ENCODE data around the gene TRMT2A. TPM values are rescaled to one million over a fixed set of nuclear protein-coding genes. Genes with fewer than 3 reads are reported as not detected.

The TRMT2A gene
- total RNA-seq, 2 donors from 2014 or later: 25.7 to 37.7 TPM

DNA sequence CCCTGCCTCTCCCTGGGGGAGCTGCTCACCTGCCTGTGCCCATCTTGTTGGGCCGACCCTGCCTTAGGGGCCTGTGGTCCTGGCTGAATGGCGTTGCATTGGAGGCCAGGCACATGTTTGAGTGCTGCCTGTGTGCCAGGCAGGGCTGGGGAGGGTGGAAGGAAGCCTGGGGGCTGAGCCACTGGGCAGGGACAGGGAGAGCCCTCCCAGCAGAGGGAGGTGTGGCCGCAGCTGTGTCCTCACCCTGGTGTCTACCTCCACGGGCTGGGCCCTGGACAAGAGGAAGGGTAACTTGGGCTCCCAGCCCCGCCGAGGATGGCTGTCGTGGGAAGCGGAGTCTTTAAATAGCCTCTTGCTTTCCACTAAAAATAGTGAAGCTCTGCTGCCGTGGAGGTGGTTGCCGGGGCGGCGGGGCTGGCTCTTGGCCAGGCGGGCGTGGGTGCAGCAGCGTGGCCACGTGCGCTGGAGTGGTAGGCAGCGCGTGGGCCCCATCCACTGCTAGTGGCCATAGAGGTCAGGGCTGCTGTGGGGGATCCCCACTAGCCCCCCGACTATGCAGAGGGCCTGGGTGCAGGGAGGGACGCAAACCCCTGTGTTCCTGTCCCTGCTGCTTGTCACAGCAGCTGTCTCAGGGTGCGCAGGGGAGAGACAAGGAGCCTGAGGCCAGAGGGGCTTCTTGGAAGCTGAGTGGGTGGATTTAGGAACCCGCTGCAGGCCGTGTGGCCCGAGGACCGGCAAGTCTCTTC is 20.8 kb upstream of the TRMT2A start:
- intact Hi-C loops (cut with DNase I): no loop called here
- DNase-seq (ENCODE audit: low spot score): no peak

DNA sequence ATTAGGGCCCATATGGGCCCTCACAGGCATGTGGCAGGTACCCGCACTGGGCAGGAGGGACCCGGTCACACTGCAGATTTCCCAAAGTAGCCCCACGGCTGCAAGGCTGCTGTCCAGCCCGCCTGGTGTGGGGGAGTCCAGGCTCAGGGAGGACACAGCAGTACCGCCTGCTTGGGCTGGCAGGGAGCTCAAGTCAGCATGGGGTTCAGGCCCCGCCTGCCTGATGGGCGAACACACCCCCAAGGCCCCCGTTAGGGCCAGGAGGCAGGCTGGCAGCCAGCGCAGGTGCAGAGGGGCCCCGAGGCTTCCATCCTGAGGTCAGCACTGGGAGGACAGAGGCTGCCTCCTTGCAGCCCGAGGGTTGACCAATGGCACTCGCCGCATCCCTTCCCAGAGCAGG is 20.1 kb upstream of the TRMT2A start:
- DNase-seq (ENCODE audit: low spot score): no peak
- intact Hi-C loops (cut with DNase I): no loop called here

DNA sequence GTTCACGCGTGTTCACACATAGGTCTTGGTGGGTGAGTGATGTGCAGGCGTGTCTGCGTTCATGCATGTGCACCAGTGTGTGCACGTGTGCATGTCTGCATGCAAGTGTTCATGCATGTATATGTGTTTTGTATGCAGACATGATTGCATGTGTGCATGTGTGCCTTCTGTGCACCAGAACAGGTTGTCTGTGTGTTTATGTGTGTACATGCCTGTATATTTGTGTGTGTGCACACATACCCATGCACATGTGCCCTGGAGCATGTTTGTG is 19.5 kb upstream of the TRMT2A start:
- intact Hi-C loops (cut with DNase I): no loop called here
- no peak for DNase-seq (ENCODE audit: low spot score)

DNA sequence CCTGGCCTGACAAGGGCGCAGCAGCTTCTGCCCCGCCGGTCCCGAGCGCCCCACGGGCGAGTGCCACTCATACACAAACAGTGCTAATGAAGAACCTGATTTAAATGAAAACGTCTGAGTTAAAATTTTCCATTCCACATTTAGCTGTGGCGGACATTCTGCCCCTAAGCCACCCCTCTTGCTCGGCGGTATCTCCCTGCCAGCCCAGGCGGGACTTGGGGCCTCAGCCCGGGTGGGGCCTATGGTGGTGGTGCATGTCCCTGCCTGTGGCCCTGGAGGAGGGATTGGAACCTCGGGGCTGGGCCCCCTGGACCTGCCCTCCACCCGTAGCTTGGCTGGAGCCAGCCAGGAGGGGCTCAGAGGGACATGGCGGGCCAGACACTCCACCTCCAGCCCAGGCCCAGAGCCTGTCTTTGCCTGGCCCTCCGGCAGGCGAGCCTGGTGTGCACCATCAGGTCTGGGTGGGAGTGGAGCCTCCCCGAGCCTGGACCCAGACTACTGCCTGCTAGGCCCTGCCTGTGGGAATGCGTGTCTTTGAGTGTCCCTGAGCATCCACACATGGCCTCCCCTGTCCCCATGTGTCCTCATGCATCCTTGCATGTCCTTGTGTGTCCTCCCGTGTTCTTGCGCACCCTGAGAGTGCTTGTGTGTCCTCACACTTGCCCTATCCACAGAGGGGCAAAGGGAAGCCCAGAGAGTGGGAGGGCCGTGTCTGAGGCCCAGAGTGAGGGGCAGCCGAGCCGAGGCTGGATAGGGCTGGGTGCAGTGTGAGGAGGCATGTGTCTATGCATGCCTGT is 19.0 kb upstream of the TRMT2A start:
- intact Hi-C loops (cut with DNase I): no loop called here

DNA sequence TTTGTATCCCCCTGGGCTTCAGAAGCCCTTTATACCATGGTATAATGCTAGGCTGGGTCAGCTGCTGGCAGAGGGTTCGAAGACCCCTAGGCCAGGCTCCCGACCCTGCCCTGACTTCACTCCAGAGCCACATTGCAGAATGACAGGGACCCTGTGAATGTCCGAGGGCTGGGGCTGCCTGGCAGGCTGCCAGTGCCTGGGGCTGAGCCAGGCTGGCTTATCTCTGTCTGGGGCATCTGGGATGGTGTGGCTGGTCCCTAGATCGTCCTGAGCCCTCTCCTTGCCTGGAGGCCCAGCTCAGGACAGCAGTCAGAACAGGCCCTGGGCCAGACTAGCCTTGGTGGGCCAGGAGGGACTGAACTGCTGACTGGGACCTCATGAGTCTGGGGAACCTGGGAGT is 18.2 kb upstream of the TRMT2A start:
- intact Hi-C loops (cut with DNase I): no loop called here
- no peak for DNase-seq (ENCODE audit: low spot score)

More for the DNA sequence above, 19.0 kb upstream of the TRMT2A start:
- no peak for DNase-seq (ENCODE audit: low spot score)

DNA sequence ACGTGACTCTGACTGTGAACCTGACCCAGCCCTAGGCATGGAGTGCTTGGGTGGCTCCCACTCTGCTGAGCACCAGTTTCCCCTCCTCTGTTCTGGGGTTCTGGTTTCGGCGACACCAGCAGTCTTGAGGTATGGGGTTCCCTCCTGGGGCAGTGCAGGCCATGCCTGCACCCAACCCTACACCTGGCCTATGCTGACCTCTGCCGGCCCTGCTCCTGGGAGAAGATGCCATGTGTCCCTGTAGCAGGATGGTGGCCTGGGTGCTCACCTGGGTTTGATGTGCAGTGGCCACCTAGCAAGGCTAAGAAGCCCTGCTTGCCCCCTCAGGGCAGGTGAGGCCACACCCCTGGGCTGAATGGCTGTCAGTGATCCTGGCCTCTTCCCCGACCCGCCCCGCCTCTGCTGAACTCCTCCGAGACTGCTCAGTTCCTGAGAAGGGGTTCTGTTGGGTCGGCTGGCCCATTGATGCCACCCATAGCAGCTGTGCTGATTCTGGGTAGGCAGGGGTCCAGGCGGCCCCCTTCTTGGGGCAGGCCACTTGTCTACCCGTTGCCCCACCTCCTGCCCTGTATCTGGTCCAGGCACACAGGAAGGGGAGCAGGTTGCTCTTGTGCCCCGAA is 17.0 kb upstream of the TRMT2A start:
- intact Hi-C loops (cut with DNase I): loop anchor here in 1 of 2 donors (5.0 kb wide), 1 partner anchor 172 kb away; no protein-coding TSS in a partner anchor

DNA sequence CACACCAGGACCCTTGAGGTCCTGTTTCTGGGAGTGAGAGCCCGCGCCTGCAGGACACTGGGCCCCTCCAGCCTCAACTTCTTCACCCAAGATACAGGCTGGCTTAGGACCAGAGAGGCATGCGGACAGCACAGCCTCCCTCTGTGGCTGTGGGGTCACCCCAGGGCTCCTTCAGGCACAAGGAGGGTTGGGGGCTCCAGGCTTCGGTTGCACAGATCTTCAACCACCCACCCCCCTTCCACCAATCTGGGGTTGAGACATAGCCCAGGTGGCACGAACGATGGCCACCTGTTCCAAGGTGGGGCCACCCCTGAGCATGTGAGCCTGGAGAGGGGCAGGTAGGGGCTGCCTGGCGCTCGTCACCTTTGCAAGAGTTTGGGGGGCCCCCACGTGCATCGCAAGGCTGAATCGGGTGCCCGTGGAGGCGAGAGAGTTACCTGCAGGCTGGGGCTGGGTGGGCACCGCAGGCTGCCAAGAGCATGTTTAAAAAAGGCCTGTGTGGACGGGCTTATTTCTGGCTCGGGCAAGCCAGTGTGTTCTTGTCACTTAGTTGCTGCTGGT is 15.7 kb upstream of the TRMT2A start:
- no peak for DNase-seq (ENCODE audit: low spot score)
- intact Hi-C loops (cut with DNase I): loop anchor here in 1 of 2 donors (5.0 kb wide), 1 partner anchor 170 kb away; no protein-coding TSS in a partner anchor

More for the DNA sequence above, 17.0 kb upstream of the TRMT2A start:
- no peak for DNase-seq (ENCODE audit: low spot score)

DNA sequence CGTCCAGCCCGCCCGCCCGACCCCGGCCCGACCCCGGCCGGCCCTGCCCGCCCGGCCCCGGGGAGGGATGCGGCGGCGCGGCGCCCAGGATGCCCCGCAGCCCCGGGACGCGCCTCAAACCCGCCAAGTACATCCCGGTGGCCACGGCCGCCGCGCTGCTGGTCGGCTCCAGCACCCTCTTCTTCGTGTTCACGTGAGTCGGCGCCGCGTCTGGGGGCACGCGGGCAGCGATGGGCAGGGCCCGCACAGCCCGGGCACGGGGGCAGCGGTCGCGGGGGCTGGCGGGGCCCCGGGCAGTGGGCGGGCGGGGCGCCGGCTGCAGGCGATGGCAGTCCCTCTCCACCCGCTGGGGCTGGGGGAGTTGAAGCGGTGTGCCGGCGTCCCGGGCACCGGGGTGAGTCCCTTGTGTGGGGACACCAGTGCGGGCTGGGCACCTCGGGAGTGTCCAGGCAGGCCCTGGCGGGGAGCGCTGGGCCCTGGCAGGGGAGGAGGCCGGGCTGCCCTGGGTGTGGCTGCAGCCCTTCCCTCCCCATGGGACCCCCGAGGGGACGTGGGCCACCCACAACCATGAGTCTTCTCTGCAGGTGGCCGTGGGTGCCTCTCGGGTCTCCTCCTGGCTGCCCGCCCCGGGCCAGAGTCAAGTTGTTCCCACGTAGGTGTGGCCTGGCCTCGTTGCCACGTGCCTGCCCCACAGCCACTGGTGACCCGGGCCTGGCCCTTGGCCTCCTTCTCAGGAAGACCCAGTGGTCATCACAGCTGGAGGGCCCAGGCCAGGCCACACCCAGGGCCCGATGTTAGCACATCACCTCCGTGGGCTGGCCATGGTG is 15.0 kb upstream of the TRMT2A start:
- intact Hi-C loops (cut with DNase I): loop anchor here in 1 of 2 donors (5.0 kb wide), 1 partner anchor 170 kb away; no protein-coding TSS in a partner anchor

DNA sequence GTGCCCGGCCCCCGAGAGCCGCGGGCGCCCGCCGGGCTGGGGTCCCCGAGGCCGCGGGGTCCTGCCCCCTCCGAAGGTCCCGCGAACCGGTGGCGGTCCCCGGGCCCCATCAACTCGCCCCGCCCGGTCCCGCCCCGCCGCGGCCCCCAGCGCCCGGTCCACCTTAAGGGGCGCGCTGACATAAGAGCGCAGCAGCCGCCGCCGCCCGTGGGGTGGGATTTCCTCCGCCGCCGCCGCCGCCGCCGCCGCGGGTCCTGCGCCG is 14.5 kb upstream of the TRMT2A start, which contains the start of gene ZDHHC8:
Gene ZDHHC8 (plus strand): TSS at position 208 of the 262 bp plus-strand sequence. CDS start 144 bp downstream, outside the sequence.
- intact Hi-C loops (cut with DNase I): loop anchor here in 1 of 2 donors (5.0 kb wide), 1 partner anchor 169 kb away; no protein-coding TSS in a partner anchor
- no peak for DNase-seq (ENCODE audit: low spot score)

More for the DNA sequence above, 15.0 kb upstream of the TRMT2A start:
- DNase-seq (ENCODE audit: low spot score): peak; percentile 90

DNA sequence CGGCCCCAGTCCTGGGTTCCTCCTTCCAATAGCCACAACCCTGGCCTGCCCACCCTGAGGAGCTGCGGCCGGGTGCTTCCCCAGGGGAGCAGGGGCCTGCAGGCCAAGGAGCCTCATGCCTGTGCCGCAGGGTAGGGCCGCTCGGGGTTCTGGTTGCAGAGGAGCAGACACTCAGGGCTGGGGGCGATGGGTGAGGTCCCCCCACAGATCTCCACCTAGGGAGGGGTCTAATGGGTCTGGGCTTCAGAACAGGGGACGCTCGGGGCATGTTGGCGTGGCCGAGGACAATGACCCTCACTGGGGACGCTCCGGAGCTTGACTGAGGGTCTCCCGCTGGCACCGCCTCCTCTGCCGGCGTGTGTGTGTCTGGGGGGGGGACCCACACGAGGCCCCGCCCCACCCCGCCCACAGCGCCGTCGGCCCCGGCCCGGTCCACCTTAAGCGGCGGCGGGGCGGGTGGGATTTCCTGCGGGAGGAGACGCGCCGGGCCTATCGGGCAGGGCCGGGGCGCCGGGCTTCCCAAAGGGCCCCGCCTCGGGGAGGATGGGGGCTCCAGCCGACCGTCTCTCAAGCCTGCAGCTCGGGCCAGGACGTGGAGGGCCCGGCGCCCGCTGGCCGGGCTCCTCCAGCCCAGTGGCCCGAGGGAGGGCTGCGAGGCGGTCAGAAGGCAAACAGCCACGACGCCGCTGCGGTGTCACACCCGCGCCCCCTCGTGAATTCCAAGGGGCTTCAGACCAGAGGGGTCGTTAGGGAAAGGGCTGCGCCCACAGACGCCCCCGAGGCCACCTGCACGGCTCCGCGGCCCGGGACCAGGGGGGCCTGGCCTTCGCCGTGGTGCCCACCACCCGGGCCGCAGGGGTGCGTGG is 13.9 kb upstream of the TRMT2A start:
- intact Hi-C loops (cut with DNase I): loop anchor here in 1 of 2 donors (5.0 kb wide), 1 partner anchor 169 kb away; no protein-coding TSS in a partner anchor
- DNase-seq (ENCODE audit: low spot score): peak; percentile 95

DNA sequence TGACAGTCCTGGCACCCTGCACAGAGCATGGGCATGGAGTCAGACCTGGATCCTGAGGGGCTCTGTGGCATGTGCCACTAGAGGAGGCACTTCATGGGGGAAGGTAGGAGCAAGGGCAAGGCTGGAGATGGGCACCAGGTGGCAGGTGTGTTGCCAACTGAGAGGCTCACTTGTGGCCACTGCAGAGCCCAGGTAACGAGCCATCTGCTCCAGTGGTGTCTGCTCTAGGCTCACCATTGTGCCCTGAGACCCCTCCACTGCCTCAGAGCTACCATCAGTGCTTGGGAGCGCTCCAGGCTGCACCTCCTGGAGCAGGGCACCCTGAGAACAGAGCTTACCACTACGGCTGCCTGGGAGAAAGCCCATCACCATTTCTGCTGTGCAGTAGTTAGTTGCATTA is 13.3 kb upstream of the TRMT2A start:
- DNase-seq (ENCODE audit: low spot score): no peak
- intact Hi-C loops (cut with DNase I): loop anchor here in 1 of 2 donors (5.0 kb wide), 1 partner anchor 168 kb away; no protein-coding TSS in a partner anchor

DNA sequence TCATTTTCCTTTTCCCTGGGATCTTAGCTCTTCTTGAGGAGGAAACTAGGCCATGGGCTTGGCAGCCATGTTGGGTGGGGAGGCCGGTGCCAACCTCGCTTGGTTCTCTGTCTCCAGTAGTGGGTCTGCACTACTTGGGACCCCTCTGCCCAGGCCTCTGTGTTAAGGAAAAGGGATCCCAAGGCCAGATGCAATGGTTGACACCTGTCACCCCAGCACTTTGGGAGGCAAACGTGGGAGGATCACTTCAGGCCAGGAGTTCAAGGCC is 12.7 kb upstream of the TRMT2A start:
- DNase-seq (ENCODE audit: low spot score): no peak
- intact Hi-C loops (cut with DNase I): loop anchor here in 1 of 2 donors (5.0 kb wide), 1 partner anchor 167 kb away; no protein-coding TSS in a partner anchor

DNA sequence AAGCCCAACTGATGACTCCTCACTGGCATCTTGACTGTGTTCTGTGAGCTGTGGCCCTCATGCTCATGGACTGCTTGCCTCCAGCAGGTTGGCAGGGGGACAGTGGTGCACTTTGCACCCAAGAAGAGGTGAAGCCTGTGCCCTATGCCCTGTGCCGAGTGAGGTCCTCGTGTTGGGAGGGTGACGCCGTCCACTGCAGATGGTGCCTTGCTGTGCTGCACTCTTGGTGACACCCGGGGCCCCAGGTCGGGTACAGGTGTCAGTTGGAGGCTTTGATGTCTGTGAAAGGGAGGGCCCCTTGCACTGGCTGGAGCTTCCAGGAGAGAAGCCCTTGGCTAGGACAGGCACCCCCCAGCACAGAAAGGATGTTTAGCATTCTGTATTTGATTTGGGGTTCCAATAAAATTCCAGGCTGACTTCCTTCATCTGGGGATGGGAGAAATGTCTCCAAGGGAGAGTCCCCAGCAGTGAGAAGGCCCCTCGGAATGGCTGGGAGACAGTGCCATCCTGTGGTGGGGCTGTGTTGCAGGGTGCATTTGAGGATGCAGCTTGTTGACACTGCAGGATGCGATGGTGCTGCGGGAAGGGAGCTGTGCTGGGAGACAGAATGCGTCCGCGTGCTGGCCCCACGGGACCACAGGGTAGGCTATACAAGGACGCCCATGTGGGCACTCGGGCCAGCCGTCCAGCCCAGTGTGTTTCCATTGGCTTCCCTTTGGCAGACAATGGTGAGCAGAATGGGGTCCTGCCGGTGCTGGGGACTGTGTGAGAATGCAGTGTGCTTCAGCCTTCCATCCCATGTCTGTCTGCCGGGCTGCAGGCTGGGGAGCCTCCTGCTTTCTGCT is 12.1 kb upstream of the TRMT2A start:
- intact Hi-C loops (cut with DNase I): no loop called here
- DNase-seq (ENCODE audit: low spot score): no peak

DNA sequence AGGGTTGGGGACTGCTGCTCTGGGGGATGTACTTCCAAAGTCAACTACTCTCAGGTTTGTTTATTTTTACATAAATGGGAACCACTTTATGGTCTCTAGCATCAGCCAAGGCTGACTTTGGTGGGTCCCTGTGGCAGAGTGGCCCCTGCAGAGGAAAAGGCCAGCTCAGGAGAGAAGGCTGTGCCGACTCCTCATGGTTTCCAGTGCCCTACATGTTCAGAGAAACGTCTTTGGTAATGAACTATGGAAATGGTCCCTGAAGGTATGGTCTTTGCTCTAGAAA is 11.5 kb upstream of the TRMT2A start:
- intact Hi-C loops (cut with DNase I): no loop called here
- no peak for DNase-seq (ENCODE audit: low spot score)

DNA sequence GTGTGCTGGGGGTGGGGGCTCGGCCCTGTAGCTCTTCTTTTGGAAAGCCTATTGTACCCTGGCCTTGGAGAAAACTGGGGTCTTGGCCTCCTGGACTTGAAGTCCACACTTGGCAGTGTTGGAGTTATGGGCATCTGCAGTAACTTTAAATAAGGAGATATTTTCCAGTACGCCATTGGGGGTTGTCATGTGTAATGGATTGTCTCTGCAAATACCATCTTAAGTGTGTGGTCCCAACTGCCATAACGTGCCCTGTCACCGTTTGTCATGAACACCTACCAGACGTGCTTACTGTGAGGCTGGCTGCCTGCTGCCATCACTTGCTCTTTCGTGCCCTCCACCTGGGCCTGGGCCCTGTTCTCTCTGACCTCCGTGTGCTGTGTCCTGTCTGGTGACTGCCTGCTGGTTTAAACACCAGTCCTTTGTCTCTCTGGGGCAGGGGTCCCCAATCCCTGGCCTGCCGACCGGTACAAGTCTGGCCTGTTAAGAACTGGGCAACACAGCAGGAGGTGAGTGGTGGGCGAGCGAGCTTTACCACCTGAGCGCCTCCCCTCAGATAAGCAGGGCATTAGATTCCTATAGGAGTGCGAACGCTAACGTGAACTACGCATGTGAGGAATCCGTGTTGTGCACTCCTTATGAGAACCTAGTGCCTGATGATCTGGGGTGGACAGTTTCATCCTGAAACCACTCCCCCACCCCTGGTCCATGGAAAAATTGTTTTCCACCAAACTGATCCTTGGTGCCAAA is 11.0 kb upstream of the TRMT2A start:
- intact Hi-C loops (cut with DNase I): no loop called here
- no peak for DNase-seq (ENCODE audit: low spot score)

DNA sequence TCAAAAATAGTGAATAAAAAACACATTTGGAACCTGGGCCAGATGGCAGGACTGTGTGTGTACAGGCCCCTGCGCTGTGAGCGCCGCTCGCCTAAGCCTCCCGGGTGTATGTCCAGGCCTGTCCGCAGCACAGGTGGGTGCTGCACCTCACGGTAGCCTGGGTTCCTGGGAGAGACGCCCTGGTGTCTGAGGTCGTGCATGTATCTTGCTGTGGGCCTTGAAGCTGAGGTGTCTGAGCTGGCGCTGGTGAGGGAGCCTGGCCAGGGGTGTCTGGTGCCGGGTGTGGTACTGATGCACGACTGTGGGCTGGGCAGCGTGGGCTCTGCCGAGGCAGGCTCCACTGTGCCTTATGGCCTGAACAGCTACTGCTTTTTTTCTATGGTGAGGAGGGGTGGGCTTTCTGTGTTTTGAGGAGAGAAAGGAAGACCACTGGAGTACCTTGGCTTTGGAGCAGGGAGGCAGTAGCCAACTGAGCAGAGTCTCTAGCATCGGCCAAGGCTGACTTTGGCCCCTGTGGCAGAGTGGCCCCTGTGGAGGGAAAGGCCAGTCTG is 10.4 kb upstream of the TRMT2A start:
- intact Hi-C loops (cut with DNase I): no loop called here

More for the DNA sequence above, 10.4 kb upstream of the TRMT2A start:
- no peak for DNase-seq (ENCODE audit: low spot score)
